Measurements from ENCODE around the gene AFF3.

Gene AFF3

GRCh38 chr2:100041385-100041784 lies 101.0 kb downstream of the AFF3 start:
- DNase-seq: no peak

DNA sequence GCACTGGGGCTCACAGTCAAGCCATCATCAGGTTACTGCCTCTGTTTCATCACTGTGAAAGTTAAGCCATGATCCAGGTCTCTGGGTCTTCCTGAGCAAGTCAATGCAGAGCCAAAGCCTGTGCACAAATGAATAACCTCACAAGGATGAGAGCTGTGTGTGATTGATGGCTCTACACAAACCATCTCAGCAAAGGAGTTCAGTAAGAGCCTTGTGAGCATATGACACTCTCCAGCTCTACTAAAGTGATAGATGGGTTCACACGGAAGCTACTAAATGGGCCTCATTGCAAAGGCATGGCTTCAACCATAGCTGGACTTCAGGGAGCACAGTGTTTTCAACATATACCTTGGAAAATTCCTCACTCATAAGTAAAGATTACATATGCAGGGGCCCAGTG lies 101.5 kb downstream of the AFF3 start:
- DNase-seq: no peak

- DNase-seq: no peak
These were observed 103.0 kb downstream of the AFF3 start for GRCh38 chr2:100039291-100039980.

DNA sequence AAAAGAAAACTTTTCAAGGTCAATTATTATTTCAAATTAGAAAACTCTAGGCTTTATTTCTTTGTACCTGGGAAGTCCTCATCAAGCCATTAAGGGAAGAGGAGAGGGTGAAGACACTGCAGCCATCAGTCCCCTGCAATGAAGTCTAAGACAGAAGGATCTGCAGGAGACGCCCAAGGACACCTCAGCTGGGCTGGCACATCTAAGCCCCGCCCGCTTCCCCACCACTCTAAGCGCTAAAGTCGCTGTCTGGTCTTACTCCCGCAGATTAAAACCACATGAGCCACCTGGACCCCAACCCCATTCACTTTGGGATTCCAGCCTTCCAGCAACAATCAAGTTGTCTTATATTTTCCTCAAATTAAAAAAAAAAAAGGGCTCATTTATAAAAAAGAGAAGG lies 104.4 kb downstream of the AFF3 start:
- no peak for DNase-seq

GRCh38 chr2:100036793-100037192 lies 105.6 kb downstream of the AFF3 start:
- peak; percentile 11 for DNase-seq

DNA sequence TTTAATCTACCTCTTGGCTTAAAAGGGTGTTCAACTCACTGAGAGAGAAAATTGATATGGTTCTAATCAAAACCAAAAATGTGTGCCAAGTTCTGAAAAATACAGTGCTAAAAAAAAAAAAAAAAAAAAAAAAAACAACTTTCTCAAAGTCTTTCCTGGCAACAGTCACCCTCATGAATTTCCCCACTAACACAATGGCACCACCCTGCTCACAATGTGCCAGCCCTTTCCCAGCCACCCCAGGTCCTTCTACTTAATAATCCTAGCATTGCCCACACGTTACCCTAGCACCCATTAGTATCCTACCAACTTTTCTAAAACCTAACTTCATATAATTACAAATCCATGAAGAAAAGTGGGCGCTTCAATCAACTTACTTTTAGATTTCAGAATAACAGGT lies 106.4 kb downstream of the AFF3 start:
- DNase-seq: no peak

DNA sequence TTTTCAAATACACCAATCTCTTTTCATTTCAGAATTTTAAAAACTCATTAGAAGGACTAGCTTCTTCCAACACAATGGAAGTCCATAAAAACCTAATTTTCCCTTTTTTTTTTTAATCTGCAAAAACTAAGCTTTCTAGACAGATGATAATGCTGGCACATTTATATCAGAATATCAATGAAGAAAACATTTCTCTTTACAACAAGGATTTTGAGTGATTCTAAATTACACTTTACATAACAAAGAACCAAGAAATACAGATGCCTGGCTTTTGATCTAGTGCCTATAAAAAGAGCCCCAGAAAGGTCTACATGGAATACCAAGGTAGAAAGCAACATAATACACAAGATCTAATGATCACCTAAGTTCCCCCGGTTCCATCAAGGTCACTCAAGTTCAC lies 108.0 kb downstream of the AFF3 start:
- DNase-seq: no peak

GRCh38 chr2:100033976-100034375 lies 108.4 kb downstream of the AFF3 start:
- DNase-seq: no peak

DNA sequence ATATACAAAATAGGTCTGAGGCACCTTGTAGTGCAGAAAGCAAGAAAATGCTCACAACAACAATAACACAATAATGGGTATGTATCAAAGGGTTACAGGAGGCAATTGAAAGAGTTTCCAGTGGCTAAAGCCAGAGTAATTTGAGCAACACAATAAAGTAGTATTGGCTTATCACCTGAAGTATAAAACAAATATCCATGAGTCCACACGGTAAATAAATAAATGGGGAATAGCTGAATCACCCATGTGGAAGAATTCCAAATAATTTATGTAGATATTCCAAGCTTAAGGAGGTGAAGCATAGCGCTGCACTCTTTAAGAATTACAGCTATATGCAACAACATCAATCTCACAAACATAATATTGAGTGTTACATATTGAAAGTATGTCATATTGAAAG lies 110.8 kb downstream of the AFF3 start:
- DNase-seq: no peak

- DNase-seq: no peak
These were observed 112.9 kb downstream of the AFF3 start for GRCh38 chr2:100029460-100029859.

- no peak for DNase-seq
These were observed 120.5 kb downstream of the AFF3 start for GRCh38 chr2:100021791-100022340.

DNA sequence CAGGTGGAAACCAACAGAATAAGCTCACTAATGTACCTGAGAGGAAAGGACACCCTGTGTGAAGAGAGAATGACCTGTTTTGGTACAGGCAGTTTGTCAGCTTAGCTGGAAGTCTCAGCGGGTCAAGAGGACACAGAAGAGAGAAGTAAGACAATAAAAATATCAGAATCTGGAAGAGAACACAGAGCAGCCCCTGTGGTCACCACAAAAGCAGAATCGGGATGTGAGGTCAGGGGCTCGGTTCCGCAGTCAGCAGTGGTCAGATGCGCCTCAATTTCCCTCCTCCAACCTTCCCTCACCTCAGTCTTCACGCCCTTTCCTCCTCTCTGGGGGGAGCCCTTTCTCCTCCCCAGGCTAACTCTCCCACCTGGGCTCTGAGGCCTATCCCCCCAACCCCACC lies 122.9 kb downstream of the AFF3 start:
- DNase-seq: no peak

- DNase-seq: no peak
These were observed 123.8 kb downstream of the AFF3 start for GRCh38 chr2:100018341-100019193.

DNA sequence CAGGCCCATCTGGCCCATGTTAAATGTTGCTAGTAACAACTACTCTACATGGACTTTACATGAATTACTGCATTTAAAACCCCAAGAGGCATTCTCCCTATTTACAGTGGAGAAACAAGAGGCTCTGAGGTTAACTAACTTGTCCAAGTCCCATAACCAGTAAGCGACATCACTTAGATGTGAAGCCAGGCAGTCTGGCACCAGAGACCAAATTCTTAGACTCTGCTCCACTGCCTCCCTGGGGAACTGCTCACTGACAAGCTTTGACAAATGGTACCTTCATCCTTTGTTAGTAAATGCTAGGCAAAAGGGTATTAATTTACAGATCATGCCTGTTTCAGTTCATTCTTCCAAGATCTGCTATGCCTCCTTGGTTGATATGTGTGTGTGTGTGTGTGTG lies 124.8 kb downstream of the AFF3 start:
- no peak for DNase-seq

- no peak for DNase-seq
These were observed 125.6 kb downstream of the AFF3 start for GRCh38 chr2:100016756-100017155.

GRCh38 chr2:100015849-100016248 lies 126.5 kb downstream of the AFF3 start:
- no peak for DNase-seq

- DNase-seq: no peak
These were observed 128.3 kb downstream of the AFF3 start for GRCh38 chr2:100013892-100014677.

- DNase-seq: no peak
These were observed 129.8 kb downstream of the AFF3 start for GRCh38 chr2:100012561-100012960.

- DNase-seq: no peak
These were observed 131.1 kb downstream of the AFF3 start for GRCh38 chr2:100011272-100011731.

GRCh38 chr2:100010606-100011005 lies 131.8 kb downstream of the AFF3 start:
- DNase-seq: no peak

DNA sequence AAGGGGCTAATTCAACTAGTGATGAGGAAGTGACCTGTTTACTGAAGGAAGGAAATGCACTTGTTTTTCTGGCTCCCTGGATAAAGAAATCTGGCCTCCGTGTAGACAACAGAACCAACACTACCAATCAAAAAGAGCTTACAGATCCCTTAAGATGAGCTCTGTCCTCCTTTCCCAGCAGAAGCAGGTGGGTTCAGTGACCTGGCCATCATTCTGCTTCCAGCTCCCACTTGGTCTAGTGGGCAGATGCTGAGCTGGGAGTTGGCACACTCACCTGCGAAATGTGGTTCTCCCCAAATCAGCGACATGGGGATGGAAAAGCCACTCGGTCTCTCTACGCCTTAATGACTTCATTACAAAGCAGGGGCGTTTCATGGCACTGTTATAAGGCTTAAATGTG lies 132.6 kb downstream of the AFF3 start:
- DNase-seq: no peak

DNA sequence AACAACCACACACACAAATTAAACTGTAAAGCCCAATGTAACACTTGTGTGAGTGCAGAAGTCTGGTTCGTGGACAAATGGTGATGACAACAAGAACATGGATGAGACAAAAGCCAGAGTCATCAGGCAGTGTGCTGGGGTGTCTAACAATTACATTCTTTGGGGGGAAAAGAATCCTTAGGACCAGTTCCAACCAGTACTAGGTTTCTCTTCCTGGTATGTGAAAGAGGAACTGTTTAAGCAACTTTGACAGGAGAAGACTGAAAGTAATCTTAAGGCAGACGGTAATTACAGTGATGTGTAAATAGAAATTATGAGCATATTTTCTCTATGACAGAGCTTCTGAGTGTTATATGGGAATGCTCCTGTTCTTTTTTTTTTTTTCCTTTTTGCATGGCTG lies 133.4 kb downstream of the AFF3 start:
- no peak for DNase-seq

DNA sequence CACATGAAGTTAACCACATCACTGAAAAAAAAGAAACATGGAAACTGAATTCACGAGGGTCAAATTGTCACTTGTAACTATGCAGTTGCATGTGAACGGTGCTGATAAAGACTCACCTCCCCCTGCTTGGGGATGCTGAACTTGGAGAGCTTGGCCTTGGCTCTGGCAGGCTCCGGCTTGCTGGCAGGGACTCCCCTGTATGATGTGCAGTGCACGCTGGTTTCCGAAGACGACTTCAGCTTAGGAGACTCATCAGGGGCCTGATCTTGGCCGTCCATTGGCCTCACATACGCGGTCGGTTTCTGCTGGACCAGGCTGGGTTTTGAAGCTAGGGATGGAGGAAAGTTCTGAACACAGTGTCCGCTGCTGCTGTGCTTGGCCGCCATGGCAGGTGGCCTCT lies 135.9 kb downstream of the AFF3 start:
- no peak for DNase-seq
